GM19240 (cell line): ENCODE data around the gene SDK2.
"Not testable (repeated sequence)": the region's sequence is repeated elsewhere in the genome, so short reads cannot be mapped to it uniquely, and the experiment has no call there.

Source experiments
- DNase-seq: peaks from one replicate; pipeline ENCODE4 v3.0.0; 2011; ENCODE audit warnings: low spot score; ENCODE audit not compliant: insufficient read length

The SDK2 gene

GRCh38 chr17:73309727-73310596 is 334.3 kb downstream of the SDK2 start:
- no peak for DNase-seq

GRCh38 chr17:73308959-73309358 is 335.3 kb downstream of the SDK2 start:
- not testable (repeated sequence) for DNase-seq

GRCh38 chr17:73308017-73308823 is 336.0 kb downstream of the SDK2 start:
- DNase-seq = no peak

- DNase-seq = no peak
These were observed 337.1 kb downstream of the SDK2 start for GRCh38 chr17:73307130-73307529.

- DNase-seq = no peak
These were observed 338.1 kb downstream of the SDK2 start for GRCh38 chr17:73305845-73306836.

GRCh38 chr17:73304971-73305812 is 339.1 kb downstream of the SDK2 start:
- DNase-seq = no peak

- DNase-seq = no peak
These were observed 339.8 kb downstream of the SDK2 start for GRCh38 chr17:73304438-73304837.

- no peak for DNase-seq
These were observed 342.1 kb downstream of the SDK2 start for GRCh38 chr17:73302189-73302588.

- no peak for DNase-seq
These were observed 342.9 kb downstream of the SDK2 start for GRCh38 chr17:73301369-73301768.

GRCh38 chr17:73300392-73300791 is 343.9 kb downstream of the SDK2 start:
- no peak for DNase-seq

- DNase-seq = no peak
These were observed 346.0 kb downstream of the SDK2 start for GRCh38 chr17:73297934-73298861.

- no peak for DNase-seq
These were observed 350.7 kb downstream of the SDK2 start for GRCh38 chr17:73293480-73293911.

GRCh38 chr17:73293031-73293430 is 351.2 kb downstream of the SDK2 start:
- no peak for DNase-seq

GRCh38 chr17:73292031-73292531 is 352.2 kb downstream of the SDK2 start:
- DNase-seq = no peak

GRCh38 chr17:73291260-73291801 is 352.9 kb downstream of the SDK2 start:
- peak; percentile 58 for DNase-seq

GRCh38 chr17:73290399-73291259 is 353.6 kb downstream of the SDK2 start:
- DNase-seq = no peak

- no peak for DNase-seq
These were observed 354.5 kb downstream of the SDK2 start for GRCh38 chr17:73289549-73290254.
